Neural crest cell (in vitro differentiated cells): ENCODE data around the gene CALN1. TPM values are rescaled to one million over a fixed set of nuclear protein-coding genes. Genes with fewer than 3 reads are reported as not detected.

ENCODE experiments used
- DNase-seq: peaks from one replicate; pipeline ENCODE4 v3.0.0; 2021; ENCODE audit warnings: low read depth, mixed read lengths, low spot score
- H3K27ac Mint-ChIP-seq: one replicate; pipeline ENCODE4 v1.8.0; 2021; ENCODE audit warnings: mild to moderate bottlenecking, mixed read lengths; ENCODE audit not compliant: unreplicated experiment
- H3K27me3 Mint-ChIP-seq: 2 replicates; pipeline ENCODE4 v1.8.0; 2021; ENCODE audit warnings: low read depth, mild to moderate bottlenecking, mixed read lengths
- H3K36me3 Mint-ChIP-seq: 2 replicates; pipeline ENCODE4 v1.8.0; 2021; ENCODE audit warnings: low read depth, mild to moderate bottlenecking, mixed read lengths
- H3K4me1 Mint-ChIP-seq: 2 replicates; pipeline ENCODE4 v1.8.0; 2021; ENCODE audit warnings: mixed read lengths
- H3K4me3 Mint-ChIP-seq: one replicate; pipeline ENCODE4 v1.8.0; 2021; ENCODE audit warnings: mild to moderate bottlenecking, mixed read lengths
- H3K9me3 Mint-ChIP-seq: 2 replicates; pipeline ENCODE4 v1.8.0; 2021; ENCODE audit warnings: mixed read lengths
- total RNA-seq: library from RNA; stranded (reverse); gene quantifications from 2 replicates; pipeline ENCODE4 v1.2.1, GENCODE V29; 2021
- TF ChIP-seq, protein P1 (sequence below): fragments of 200-600 bp; sonication (generic); conservative IDR thresholded peaks from 2 replicates; pipeline ENCODE4 v1.5.0; 2021; ENCODE audit warnings: antibody characterized with exemption, mild to moderate bottlenecking

The CALN1 gene
- total RNA-seq, 1 donor from 2014 or later = 0.51 TPM

DNA sequence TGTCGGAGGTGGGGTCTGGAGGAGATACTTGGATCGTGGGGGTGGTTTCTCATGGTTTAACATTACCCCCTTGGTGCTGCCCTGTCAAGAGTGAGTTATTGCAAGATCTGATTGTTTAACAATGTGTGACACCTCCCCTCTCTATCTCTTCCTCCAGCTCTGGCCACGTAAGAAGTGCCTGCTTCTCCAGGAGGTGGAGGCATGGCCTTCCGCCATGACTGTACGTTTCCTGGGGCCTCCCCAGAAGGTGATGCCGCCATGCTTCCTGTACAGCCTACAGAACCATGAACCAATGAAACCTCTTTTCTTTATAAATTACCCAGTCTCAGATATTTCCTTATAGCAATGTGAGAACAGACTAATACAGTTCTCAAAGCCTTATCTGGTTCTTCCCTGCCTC lies 547.0 kb downstream of the CALN1 start:
- H3K4me3 Mint-ChIP-seq = no peak overlapping the region
- no peak overlapping the region for H3K27ac Mint-ChIP-seq
- no peaks in the 10 kb centered on the region for H3K27me3 Mint-ChIP-seq
- no peaks in the 10 kb centered on the region for H3K36me3 Mint-ChIP-seq
- no peak for DNase-seq
- no peaks in the 10 kb centered on the region for H3K4me1 Mint-ChIP-seq
- TF ChIP-seq, protein P1, sequence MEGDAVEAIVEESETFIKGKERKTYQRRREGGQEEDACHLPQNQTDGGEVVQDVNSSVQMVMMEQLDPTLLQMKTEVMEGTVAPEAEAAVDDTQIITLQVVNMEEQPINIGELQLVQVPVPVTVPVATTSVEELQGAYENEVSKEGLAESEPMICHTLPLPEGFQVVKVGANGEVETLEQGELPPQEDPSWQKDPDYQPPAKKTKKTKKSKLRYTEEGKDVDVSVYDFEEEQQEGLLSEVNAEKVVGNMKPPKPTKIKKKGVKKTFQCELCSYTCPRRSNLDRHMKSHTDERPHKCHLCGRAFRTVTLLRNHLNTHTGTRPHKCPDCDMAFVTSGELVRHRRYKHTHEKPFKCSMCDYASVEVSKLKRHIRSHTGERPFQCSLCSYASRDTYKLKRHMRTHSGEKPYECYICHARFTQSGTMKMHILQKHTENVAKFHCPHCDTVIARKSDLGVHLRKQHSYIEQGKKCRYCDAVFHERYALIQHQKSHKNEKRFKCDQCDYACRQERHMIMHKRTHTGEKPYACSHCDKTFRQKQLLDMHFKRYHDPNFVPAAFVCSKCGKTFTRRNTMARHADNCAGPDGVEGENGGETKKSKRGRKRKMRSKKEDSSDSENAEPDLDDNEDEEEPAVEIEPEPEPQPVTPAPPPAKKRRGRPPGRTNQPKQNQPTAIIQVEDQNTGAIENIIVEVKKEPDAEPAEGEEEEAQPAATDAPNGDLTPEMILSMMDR = no peak
- no peaks in the 10 kb centered on the region for H3K9me3 Mint-ChIP-seq

DNA sequence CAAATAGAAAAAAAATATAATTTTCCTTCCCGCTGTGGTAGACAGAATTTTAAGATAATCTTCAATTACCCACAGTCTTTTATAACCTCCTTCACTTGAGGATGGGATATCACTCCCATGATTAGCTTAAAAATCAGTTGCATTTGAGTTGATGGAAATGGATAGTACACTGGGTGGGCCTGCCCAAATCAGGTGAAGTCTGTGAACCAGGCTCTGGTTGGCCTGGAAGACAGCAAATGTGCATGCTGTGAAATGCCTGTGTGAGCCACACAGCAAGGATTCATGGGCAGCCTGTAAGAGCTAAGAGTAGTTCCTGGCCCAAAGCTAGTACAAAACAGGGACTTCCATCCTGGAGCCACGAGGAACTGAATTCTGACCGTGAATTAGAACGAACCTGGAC lies 548.0 kb downstream of the CALN1 start:
- no peak for DNase-seq
- Mint-ChIP-seq H3K4me3 (no peak overlapping the region), H3K36me3 (no peaks in the 10 kb centered on the region), H3K27ac (no peak overlapping the region), H3K4me1 (no peaks in the 10 kb centered on the region), H3K27me3 (no peaks in the 10 kb centered on the region), H3K9me3 (no peaks in the 10 kb centered on the region)
- TF ChIP-seq, protein P1 = no peak

DNA sequence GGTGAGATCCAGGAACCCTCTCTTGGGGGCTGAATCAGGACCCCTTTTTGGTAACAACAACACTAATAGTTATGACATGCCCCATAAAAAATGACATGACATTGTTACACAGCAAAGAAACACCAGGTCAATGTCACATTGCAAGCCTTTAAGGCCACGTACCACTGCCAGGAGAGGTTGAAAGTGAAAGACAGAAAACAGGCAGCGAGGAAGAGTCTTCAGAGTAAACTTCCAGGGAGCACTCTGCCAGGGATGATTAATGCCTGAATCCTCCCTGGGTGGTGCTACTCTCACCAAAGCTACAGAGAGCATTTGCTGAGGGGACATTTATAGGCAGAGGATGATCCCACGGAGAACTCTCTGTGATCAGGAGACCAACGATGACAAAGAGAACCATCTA lies 551.6 kb downstream of the CALN1 start:
- Mint-ChIP-seq H3K4me1 (no peaks in the 10 kb centered on the region), H3K36me3 (no peaks in the 10 kb centered on the region)
- TF ChIP-seq, protein P1 = no peak

DNA sequence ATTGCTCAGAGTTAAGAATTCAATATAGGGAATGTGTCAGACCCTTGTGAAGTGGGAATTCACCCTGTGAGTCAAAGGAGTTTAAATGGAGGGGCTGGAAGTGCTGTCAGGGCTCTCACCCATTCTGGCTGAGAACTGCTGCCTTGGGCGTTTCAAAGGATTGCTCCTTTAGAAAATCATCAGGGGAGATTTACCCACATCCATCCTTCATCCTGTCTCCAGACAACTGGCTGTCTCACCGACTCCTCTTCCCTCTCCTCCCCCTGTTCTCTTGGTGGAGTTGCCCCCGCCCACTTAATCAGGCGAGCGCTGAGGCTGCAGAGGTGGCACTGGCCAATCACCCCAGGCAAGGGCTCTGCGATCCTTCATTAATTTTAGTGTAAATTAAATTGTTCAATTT lies 554.8 kb downstream of the CALN1 start:
- TF ChIP-seq, protein P1 = no peak
- H3K4me3 Mint-ChIP-seq = no peak overlapping the region
- no peaks in the 10 kb centered on the region for H3K27me3 Mint-ChIP-seq
- no peaks in the 10 kb centered on the region for H3K4me1 Mint-ChIP-seq
- H3K27ac Mint-ChIP-seq = no peak overlapping the region
- no peaks in the 10 kb centered on the region for H3K9me3 Mint-ChIP-seq
- H3K36me3 Mint-ChIP-seq = no peaks in the 10 kb centered on the region
- DNase-seq = no peak

More for the DNA sequence above, 551.6 kb downstream of the CALN1 start:
- H3K27me3 Mint-ChIP-seq = no peaks in the 10 kb centered on the region
- no peak overlapping the region for H3K4me3 Mint-ChIP-seq
- no peak for DNase-seq
- no peaks in the 10 kb centered on the region for H3K9me3 Mint-ChIP-seq
- no peak overlapping the region for H3K27ac Mint-ChIP-seq

DNA sequence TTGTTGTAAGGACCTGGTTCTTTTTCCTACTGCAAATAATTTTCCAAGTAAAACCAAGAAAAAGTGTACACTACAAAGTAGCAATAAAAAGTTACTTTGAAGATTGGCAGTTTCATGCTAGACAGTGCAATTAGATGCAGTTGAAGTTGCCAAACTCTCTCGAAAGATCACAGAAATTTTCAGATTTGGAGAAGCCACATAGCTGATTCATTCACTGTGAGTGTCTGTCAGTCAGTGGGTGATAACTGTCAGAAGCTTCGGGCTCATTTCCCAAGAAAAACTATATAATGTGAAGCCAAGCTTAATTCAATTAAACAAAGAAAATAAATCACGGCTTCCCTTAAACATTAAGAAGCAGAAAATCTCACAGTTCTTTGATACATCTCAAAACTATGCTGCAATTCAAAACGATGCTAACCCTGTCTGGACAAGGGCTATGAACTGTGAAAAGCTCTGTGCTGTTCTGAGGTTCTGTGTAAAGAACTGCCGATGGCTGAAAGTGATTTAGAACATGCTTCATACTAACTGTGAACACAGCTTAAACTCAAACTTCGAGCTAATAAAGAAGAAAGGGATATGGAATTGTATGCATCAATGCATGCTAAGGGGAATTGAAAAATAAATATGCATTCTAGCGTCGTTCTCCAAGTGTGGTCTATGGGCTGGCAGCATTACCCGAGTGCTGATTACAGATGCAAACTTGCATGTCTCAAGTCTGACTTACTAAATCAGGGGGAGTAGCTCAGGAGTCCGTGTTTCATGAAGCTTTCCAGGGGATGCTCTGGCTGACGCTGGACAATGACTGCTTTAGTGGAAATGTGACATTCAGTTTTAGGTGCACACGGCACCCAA lies 557.4 kb downstream of the CALN1 start:
- no peaks in the 10 kb centered on the region for H3K9me3 Mint-ChIP-seq
- H3K4me3 Mint-ChIP-seq = no peak overlapping the region
- DNase-seq = no peak
- H3K27me3 Mint-ChIP-seq = no peaks in the 10 kb centered on the region
- H3K4me1 Mint-ChIP-seq = no peaks in the 10 kb centered on the region
- no peak overlapping the region for H3K27ac Mint-ChIP-seq
- TF ChIP-seq, protein P1 = no peak
- no peaks in the 10 kb centered on the region for H3K36me3 Mint-ChIP-seq
